BE2C (cell line): ENCODE measurements around the gene SPTLC2.

Experiments used
- DNase-seq: peaks from one replicate; pipeline ENCODE4 v3.0.0-alpha.2; 2020
- H3K27me3 ChIP-seq: fragments of 250-450 bp; sonication (Bioruptor Pico); 2 replicates; pipeline ENCODE4 v1.5.1; 2020; ENCODE audit warnings: mild to moderate bottlenecking
- H3K36me3 ChIP-seq: fragments of 250-450 bp; sonication (Bioruptor Pico); 2 replicates; pipeline ENCODE4 v1.5.1; 2020; ENCODE audit warnings: mild to moderate bottlenecking
- H3K4me1 ChIP-seq: fragments of 250-450 bp; sonication (Bioruptor Pico); 2 replicates; pipeline ENCODE4 v1.5.1; 2020
- H3K4me3 ChIP-seq: 2 replicates; pipeline ENCODE4 v1.5.1; 2011; ENCODE audit warnings: low read depth, low read length
- H3K9me3 ChIP-seq: fragments of 250-450 bp; sonication (Bioruptor Pico); 2 replicates; pipeline ENCODE4 v1.5.1; 2020
- TF ChIP-seq, protein P1 (sequence below): IDR thresholded peaks from 2 replicates; pipeline ENCODE4 v1.5.1; 2012; ENCODE audit warnings: mild to moderate bottlenecking, low read depth, low read length

SPTLC2 gene

DNA sequence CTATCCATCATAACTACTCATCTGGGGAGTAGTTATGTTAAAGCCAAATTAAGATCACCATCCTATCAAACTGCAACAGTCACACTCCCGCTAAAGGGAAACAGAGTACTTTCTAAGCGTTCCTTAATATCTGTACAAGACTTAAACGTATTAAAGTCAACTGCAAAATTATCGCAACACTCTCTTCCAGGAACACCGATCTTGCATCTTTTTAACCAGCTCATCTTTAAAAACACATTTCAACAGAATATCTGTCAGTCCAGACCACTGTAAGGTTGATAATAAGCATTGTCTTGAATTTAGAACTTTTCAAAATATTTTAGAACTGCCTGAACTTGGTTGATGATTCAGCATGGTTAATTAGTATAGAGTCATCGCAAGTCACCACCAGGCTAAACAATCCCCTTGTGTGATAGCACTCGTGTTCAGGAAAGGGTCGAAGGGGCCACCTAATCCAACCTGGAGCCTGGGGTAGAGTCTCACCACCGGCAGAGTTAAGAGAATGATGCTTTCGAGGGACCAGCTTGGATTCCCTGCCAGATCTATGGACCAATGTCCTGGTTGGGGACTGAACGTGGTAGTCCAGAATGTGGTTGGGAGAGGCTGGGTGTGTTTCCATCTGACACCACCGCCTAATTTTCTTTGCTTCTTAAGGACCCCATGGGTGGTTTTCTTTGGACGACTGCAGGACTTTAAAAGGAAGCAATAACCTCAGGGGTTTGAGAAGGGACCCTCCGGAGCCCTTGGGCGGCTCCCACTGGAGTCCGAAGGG is 890 bp downstream of the SPTLC2 start:
- Histone ChIP-seq H3K27me3 (no peaks in the 10 kb centered on the region), H3K4me1 (peaks cover 3% of the 10 kb centered on the region; the same call in 1 of the 2 replicates), H3K4me3 (peak overlapping the region; percentile 96), H3K36me3 (no peaks in the 10 kb centered on the region), H3K9me3 (no peaks in the 10 kb centered on the region)
- TF ChIP-seq, protein P1, sequence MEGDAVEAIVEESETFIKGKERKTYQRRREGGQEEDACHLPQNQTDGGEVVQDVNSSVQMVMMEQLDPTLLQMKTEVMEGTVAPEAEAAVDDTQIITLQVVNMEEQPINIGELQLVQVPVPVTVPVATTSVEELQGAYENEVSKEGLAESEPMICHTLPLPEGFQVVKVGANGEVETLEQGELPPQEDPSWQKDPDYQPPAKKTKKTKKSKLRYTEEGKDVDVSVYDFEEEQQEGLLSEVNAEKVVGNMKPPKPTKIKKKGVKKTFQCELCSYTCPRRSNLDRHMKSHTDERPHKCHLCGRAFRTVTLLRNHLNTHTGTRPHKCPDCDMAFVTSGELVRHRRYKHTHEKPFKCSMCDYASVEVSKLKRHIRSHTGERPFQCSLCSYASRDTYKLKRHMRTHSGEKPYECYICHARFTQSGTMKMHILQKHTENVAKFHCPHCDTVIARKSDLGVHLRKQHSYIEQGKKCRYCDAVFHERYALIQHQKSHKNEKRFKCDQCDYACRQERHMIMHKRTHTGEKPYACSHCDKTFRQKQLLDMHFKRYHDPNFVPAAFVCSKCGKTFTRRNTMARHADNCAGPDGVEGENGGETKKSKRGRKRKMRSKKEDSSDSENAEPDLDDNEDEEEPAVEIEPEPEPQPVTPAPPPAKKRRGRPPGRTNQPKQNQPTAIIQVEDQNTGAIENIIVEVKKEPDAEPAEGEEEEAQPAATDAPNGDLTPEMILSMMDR: no peak
- DNase-seq: peak; percentile 18

DNA sequence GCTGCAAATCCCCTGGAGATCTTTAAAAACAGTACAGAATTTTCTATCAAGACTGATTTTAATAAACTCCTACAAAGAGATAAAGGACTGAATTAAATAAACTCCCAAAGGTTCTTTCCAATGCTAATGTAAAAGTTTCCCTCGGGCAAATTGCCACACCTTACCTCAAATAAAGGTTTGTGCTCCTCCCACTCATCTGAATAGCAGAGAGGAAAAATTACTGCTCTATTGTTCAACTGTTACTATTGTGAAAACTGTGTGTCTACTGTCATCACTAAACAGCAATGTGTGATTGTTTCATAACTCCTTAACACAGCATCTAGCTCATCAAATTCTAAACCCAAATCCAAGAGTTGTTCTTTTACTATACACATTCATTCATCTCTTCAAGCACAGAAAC is 3.2 kb downstream of the SPTLC2 start:
- TF ChIP-seq, protein P1: no peak
- Histone ChIP-seq H3K9me3 (no peaks in the 10 kb centered on the region), H3K36me3 (no peaks in the 10 kb centered on the region), H3K4me3 (no peak overlapping the region), H3K4me1 (peaks cover 6% of the 10 kb centered on the region; the same call in 1 of the 2 replicates), H3K27me3 (no peaks in the 10 kb centered on the region)
- no peak for DNase-seq

DNA sequence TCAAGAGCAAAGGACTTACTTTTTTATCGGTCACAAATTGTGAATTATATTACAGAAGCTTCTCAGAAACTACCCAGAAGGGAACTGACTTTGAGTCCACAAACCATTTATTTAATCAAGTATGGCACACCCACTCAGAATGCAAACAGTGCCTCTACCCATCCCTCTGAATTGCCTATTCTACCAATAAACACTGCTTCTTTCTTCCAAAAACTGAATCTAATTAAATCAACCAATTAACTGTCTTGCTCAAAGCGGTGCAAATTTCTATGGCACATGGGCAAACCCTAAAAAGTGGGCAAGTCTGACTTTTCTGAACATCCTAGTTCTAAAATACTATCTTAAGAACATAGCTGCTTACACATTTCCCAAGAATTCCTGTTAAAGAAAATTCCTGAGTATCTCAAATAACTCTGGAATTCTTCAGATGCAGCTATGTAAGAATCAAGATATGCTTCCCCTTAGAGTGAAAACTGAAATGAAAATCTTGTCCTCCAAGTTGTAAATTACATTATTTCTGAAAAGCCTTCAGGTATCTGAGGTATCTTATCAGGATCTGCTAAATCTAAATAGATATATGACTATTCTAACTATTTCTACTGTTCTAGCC is 4.3 kb downstream of the SPTLC2 start:
- TF ChIP-seq, protein P1: no peak
- no peaks in the 10 kb centered on the region for H3K27me3 ChIP-seq
- H3K4me1 ChIP-seq: peaks cover 6% of the 10 kb centered on the region; the same call in 1 of the 2 replicates
- no peak overlapping the region for H3K4me3 ChIP-seq
- no peak for DNase-seq
- H3K9me3 ChIP-seq: no peaks in the 10 kb centered on the region
- H3K36me3 ChIP-seq: no peaks in the 10 kb centered on the region

DNA sequence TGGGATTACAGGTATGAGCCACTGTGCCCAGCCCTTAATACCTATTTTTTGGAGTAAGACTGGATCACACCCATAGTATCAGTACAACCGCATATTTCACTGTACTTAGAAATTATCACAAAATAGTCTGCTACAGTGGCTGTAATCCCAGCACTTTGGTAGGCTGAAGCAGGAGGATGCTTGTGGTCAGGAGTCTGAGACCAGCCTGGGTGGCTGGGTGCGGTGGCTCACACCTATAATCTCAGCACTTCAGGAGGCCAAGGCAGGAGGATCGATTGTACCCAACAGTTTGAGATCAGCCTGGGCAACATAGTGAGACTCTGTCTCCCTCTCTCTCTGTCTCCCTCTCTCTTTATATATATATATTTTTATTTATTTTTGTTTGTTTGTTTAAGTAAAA is 5.9 kb downstream of the SPTLC2 start:
- Histone ChIP-seq H3K27me3 (no peaks in the 10 kb centered on the region), H3K9me3 (no peaks in the 10 kb centered on the region), H3K4me1 (peaks cover 6% of the 10 kb centered on the region; the same call in 1 of the 2 replicates), H3K36me3 (no peaks in the 10 kb centered on the region), H3K4me3 (no peak overlapping the region)
- no peak for DNase-seq
- TF ChIP-seq, protein P1: no peak

DNA sequence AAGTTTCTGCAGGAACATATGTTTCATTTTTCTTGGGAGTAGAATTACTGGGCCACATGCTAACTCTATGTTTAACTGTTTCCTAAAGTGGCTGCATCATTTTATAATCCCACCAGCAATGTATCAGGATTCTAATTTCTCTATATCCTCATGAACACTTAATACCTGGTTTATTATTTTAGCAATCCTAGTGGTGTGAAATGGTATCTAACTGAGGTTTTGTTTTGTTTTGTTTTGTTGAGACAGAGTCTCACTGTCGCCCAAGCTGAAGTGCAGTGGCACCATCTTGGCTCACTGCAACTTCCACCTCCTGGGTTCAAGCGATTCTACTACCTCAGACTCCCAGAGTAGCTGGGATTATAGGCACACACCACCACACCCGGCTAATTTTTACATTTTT is 6.5 kb downstream of the SPTLC2 start:
- TF ChIP-seq, protein P1: no peak
- H3K4me3 ChIP-seq: no peak overlapping the region
- H3K4me1 ChIP-seq: peaks cover 3% of the 10 kb centered on the region; the same call in 1 of the 2 replicates
- H3K9me3 ChIP-seq: no peaks in the 10 kb centered on the region
- H3K36me3 ChIP-seq: no peaks in the 10 kb centered on the region
- no peak for DNase-seq
- no peaks in the 10 kb centered on the region for H3K27me3 ChIP-seq
